H9 (cell line): Measurements from ENCODE around the gene ITPR3. TPM values are rescaled to one million over a fixed set of nuclear protein-coding genes. Genes with fewer than 3 reads are reported as not detected.

ENCODE experiments used
- DNase-seq: peaks from one replicate; pipeline ENCODE4 v3.0.0-alpha.2; 2017
- H2AFZ ChIP-seq: one replicate; pipeline ENCODE4 v1.6.1; 2013; ENCODE audit warnings: mild to moderate bottlenecking, low read length, control low read depth, moderate library complexity
- H2AK5ac ChIP-seq: 2 replicates; pipeline ENCODE4 v1.6.1; 2013; ENCODE audit warnings: low read length, control low read depth, mixed read lengths; ENCODE audit not compliant: insufficient read length
- H2BK120ac ChIP-seq: one replicate; pipeline ENCODE4 v1.6.1; 2013; ENCODE audit warnings: low read depth, mild to moderate bottlenecking, low read length, control low read depth, inconsistent platforms; ENCODE audit not compliant: poor library complexity, severe bottlenecking
- H2BK12ac ChIP-seq: 2 replicates; pipeline ENCODE4 v1.6.1; 2013; ENCODE audit warnings: low read length, control low read depth, mixed read lengths, low read depth; ENCODE audit not compliant: insufficient read length
- H2BK15ac ChIP-seq: 2 replicates; pipeline ENCODE4 v1.6.1; 2013; ENCODE audit warnings: low read depth, low read length, control low read depth
- H2BK20ac ChIP-seq: one replicate; pipeline ENCODE4 v1.6.1; 2013; ENCODE audit warnings: low read depth, mild to moderate bottlenecking, low read length, control low read depth, inconsistent platforms; ENCODE audit not compliant: poor library complexity, severe bottlenecking
- H2BK5ac ChIP-seq: 2 replicates; pipeline ENCODE4 v1.6.1; 2013; ENCODE audit warnings: low read length, control low read depth, mixed read lengths; ENCODE audit not compliant: insufficient read length
- H3K14ac ChIP-seq: 2 replicates; pipeline ENCODE4 v1.6.1; 2013; ENCODE audit warnings: low read length, control low read depth; ENCODE audit not compliant: insufficient read depth
- H3K18ac ChIP-seq: 2 replicates; pipeline ENCODE4 v1.6.1; 2013; ENCODE audit warnings: low read depth, mild to moderate bottlenecking, mixed read lengths, low read length, control low read depth; ENCODE audit not compliant: insufficient read length
- H3K23ac ChIP-seq: 2 replicates; pipeline ENCODE4 v1.6.1; 2013; ENCODE audit warnings: low read length, control low read depth, mixed read lengths, low read depth; ENCODE audit not compliant: insufficient read length
- H3K23me2 ChIP-seq: 2 replicates; pipeline ENCODE4 v1.6.1; 2013; ENCODE audit warnings: low read depth, mild to moderate bottlenecking, mixed read lengths, low read length, control low read depth; ENCODE audit not compliant: insufficient read length, poor library complexity, severe bottlenecking
- H3K27ac ChIP-seq: 2 replicates; pipeline ENCODE4 v1.5.1; 2013; ENCODE audit warnings: low read length, control low read depth, mixed read lengths, low read depth; ENCODE audit not compliant: insufficient read length
- H3K27me3 ChIP-seq: 2 replicates; pipeline ENCODE4 v1.6.1; 2013; ENCODE audit warnings: low read length, control low read depth, inconsistent platforms; ENCODE audit not compliant: insufficient read depth
- H3K4ac ChIP-seq: 2 replicates; pipeline ENCODE4 v1.6.1; 2013; ENCODE audit warnings: low read depth, mild to moderate bottlenecking, control low read depth, inconsistent platforms, low read length, moderate library complexity
- H3K4me1 ChIP-seq: 2 replicates; pipeline ENCODE4 v1.6.1; 2013; ENCODE audit warnings: low read length, control low read depth, inconsistent platforms; ENCODE audit not compliant: insufficient read depth
- H3K4me2 ChIP-seq: 2 replicates; pipeline ENCODE4 v1.6.1; 2013; ENCODE audit warnings: low read length, control low read depth, mixed read lengths; ENCODE audit not compliant: insufficient read length, insufficient read depth
- H3K56ac ChIP-seq: 2 replicates; pipeline ENCODE4 v1.6.1; 2013; ENCODE audit warnings: low read depth, mild to moderate bottlenecking, mixed read lengths, low read length, control low read depth; ENCODE audit not compliant: insufficient read length
- H3K79me1 ChIP-seq: 2 replicates; pipeline ENCODE4 v1.6.1; 2013; ENCODE audit warnings: low read depth, mild to moderate bottlenecking, moderate library complexity, low read length, control low read depth, inconsistent platforms; ENCODE audit not compliant: insufficient read depth, poor library complexity, severe bottlenecking
- H3K79me2 ChIP-seq: 2 replicates; pipeline ENCODE4 v1.6.1; 2013; ENCODE audit warnings: low read length, control low read depth, inconsistent platforms; ENCODE audit not compliant: insufficient read depth
- H3K9ac ChIP-seq: 2 replicates; pipeline ENCODE4 v1.6.1; 2013; ENCODE audit warnings: low read length, control low read depth, mixed read lengths; ENCODE audit not compliant: insufficient read length; ENCODE audit errors: extremely low read depth
- H3K9me3 ChIP-seq: one replicate; pipeline ENCODE4 v1.6.1; 2013; ENCODE audit warnings: low read depth, low read length, inconsistent platforms; ENCODE audit not compliant: control insufficient read depth
- H3T11ph ChIP-seq: one replicate; pipeline ENCODE4 v1.6.1; 2013; ENCODE audit warnings: mild to moderate bottlenecking, low read length, control low read depth, inconsistent platforms
- H4K20me1 ChIP-seq: one replicate; pipeline ENCODE4 v1.6.1; 2013; ENCODE audit not compliant: control insufficient read depth, insufficient read length, insufficient read depth
- H4K5ac ChIP-seq: 2 replicates; pipeline ENCODE4 v1.6.1; 2013; ENCODE audit warnings: low read depth, mild to moderate bottlenecking, mixed read lengths, low read length, control low read depth; ENCODE audit not compliant: insufficient read length
- H4K8ac ChIP-seq: replicated peaks from 2 replicates; pipeline ENCODE4 v1.6.1; 2013; ENCODE audit warnings: low read length, control low read depth, mixed read lengths, low read depth; ENCODE audit not compliant: insufficient read length
- H4K91ac ChIP-seq: 2 replicates; pipeline ENCODE4 v1.6.1; 2013; ENCODE audit warnings: low read depth, mild to moderate bottlenecking, moderate library complexity, mixed read lengths, low read length, control low read depth; ENCODE audit not compliant: insufficient read length
- H3K27ac Mint-ChIP-seq, 3 experiments: 2 replicates in 2 of 3; 3 replicates in 1 of 3; pipeline ENCODE4 v1.8.0; 2020 to 2021; ENCODE audit warnings: mixed read lengths in 3 of 3, mild to moderate bottlenecking in 1 of 3, moderate library complexity in 1 of 3
- H3K27me3 Mint-ChIP-seq: 2 replicates; pipeline ENCODE4 v1.8.0; 2021; ENCODE audit warnings: low read depth, mild to moderate bottlenecking, moderate library complexity, mixed read lengths
- H3K36me3 Mint-ChIP-seq, 3 experiments: 2 replicates in 2 of 3; 3 replicates in 1 of 3; pipeline ENCODE4 v1.8.0; 2020 to 2021; ENCODE audit warnings: low read depth in 3 of 3, mixed read lengths in 3 of 3; ENCODE audit not compliant: insufficient read depth in 1 of 3
- H3K4me1 Mint-ChIP-seq, 2 experiments: 2 replicates each; pipeline ENCODE4 v1.8.0; 2020; ENCODE audit warnings: mixed read lengths in 2 of 2
- H3K4me3 Mint-ChIP-seq, 2 experiments: 2 replicates in 1 of 2; 3 replicates in 1 of 2; pipeline ENCODE4 v1.8.0; 2020 to 2021; ENCODE audit warnings: mild to moderate bottlenecking in 2 of 2, mixed read lengths in 2 of 2, moderate library complexity in 1 of 2
- H3K9me3 Mint-ChIP-seq, 2 experiments: 2 replicates in 1 of 2; 3 replicates in 1 of 2; pipeline ENCODE4 v1.8.0; 2020; ENCODE audit warnings: mild to moderate bottlenecking in 2 of 2, mixed read lengths in 2 of 2, moderate library complexity in 1 of 2
- WGBS: extraction: QIAGEN DNeasy Blood & Tissue Kit; methylation state at CpG from one replicate; pipeline ENCODE4 v1.1.7; 2013; ENCODE audit warnings: missing lambda C conversion rate, low lambda C conversion rate, mixed read lengths; ENCODE audit not compliant: insufficient read length; ENCODE audit errors: extremely low coverage; 5-methylcytosine and 5-hydroxymethylcytosine counted together
- total RNA-seq: library from RNA; stranded (reverse); gene quantifications from 2 replicates; pipeline ENCODE4 v1.2.1, GENCODE V29; 2021
- TF ChIP-seq, protein P1 (sequence below): fragments of 200-600 bp; sonication (generic); conservative IDR thresholded peaks from 3 replicates; pipeline ENCODE4 v1.8.0; 2021; ENCODE audit warnings: antibody characterized with exemption, mild to moderate bottlenecking

ITPR3 gene
- total RNA-seq, 1 experiment from 2014 or later, result 40.3 TPM

DNA sequence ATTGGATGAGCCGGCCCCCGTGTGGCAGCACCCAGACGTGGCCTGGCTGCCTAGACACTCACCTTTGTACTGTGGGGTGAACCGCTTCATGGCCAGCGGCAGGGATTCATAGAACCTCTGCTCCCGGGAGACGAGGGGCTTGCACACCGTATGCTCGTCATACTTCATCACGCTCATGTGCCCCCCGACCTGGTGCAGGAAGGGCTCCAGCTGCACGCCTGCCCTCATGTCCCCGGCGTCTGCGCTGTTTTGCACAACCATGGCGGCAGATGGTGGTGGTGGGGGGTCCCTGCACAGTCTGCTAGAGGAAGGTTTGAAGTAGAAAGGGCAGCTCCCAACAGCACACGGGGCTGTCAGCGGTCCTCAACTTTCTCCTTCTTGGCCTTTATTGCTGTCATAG lies 114.1 kb downstream of the ITPR3 start:
- H3K4me3 Mint-ChIP-seq, result no peak overlapping the region
- H3K4me2 ChIP-seq, result no peak overlapping the region
- peaks cover 7 to 12% of the 10 kb centered on the region in 2 experiments; a peak in 3 of 4 replicates for H3K4me1 Mint-ChIP-seq
- no peak overlapping the region for H3T11ph ChIP-seq
- H3K79me2 ChIP-seq, result no peaks in the 10 kb centered on the region
- no peaks in the 10 kb centered on the region for H3K79me1 ChIP-seq
- no peaks in the 10 kb centered on the region for H3K9me3 Mint-ChIP-seq
- no peaks in the 10 kb centered on the region for H3K23me2 ChIP-seq
- TF ChIP-seq, protein P1, sequence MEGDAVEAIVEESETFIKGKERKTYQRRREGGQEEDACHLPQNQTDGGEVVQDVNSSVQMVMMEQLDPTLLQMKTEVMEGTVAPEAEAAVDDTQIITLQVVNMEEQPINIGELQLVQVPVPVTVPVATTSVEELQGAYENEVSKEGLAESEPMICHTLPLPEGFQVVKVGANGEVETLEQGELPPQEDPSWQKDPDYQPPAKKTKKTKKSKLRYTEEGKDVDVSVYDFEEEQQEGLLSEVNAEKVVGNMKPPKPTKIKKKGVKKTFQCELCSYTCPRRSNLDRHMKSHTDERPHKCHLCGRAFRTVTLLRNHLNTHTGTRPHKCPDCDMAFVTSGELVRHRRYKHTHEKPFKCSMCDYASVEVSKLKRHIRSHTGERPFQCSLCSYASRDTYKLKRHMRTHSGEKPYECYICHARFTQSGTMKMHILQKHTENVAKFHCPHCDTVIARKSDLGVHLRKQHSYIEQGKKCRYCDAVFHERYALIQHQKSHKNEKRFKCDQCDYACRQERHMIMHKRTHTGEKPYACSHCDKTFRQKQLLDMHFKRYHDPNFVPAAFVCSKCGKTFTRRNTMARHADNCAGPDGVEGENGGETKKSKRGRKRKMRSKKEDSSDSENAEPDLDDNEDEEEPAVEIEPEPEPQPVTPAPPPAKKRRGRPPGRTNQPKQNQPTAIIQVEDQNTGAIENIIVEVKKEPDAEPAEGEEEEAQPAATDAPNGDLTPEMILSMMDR, result no peak
- H3K9me3 ChIP-seq, result no peaks in the 10 kb centered on the region
- WGBS, result no CpG with 5 or more reads among the region's 18 CpGs
- no peaks in the 10 kb centered on the region for H3K27me3 ChIP-seq
- no peak overlapping the region; the same call in 1 of the 2 replicates for H3K14ac ChIP-seq
- no peak overlapping the region for H4K5ac ChIP-seq
- no peaks in the 10 kb centered on the region for H3K36me3 Mint-ChIP-seq
- no peak overlapping the region for H3K27ac ChIP-seq
- H3K56ac ChIP-seq, result no peak overlapping the region
- no peak overlapping the region for H2BK120ac ChIP-seq
- H2AFZ ChIP-seq, result no peak overlapping the region
- no peak overlapping the region for H3K4ac ChIP-seq
- no peak overlapping the region for H2BK5ac ChIP-seq
- peak overlapping the region in 1 of 3 experiments; percentile 31; a peak in 1 of 7 replicates for H3K27ac Mint-ChIP-seq
- no peak for DNase-seq
- no peak overlapping the region for H3K18ac ChIP-seq
- no peaks in the 10 kb centered on the region for H3K4me1 ChIP-seq
- no peak overlapping the region for H4K91ac ChIP-seq
- no peak overlapping the region for H2BK20ac ChIP-seq
- no peak overlapping the region for H4K8ac ChIP-seq
- no peak overlapping the region for H2AK5ac ChIP-seq
- H2BK12ac ChIP-seq, result no peak overlapping the region
- H3K23ac ChIP-seq, result no peak overlapping the region
- H3K27me3 Mint-ChIP-seq, result peaks cover 1% of the 10 kb centered on the region; the same call in 1 of the 2 replicates
- no peaks in the 10 kb centered on the region for H4K20me1 ChIP-seq
- H2BK15ac ChIP-seq, result no peak overlapping the region
- no peak overlapping the region for H3K9ac ChIP-seq
